Stimulated activated CD8-positive, alpha-beta memory T cell treated with anti-CD3 and anti-CD28 coated beads, Interleukin-12 subunit alpha, Interleukin-12 subunit beta, amount 100 ng/mL, for 24 hours (primary cell): Measurements from ENCODE around the gene PSEN1.

Experiments used
- DNase-seq: peaks from one replicate; pipeline ENCODE4 v3.0.0-alpha.2; 2020; ENCODE audit errors: extremely low read depth

Gene PSEN1

GRCh38 chr14:73253721-73254120 lies 117.4 kb downstream of the PSEN1 start:
- DNase-seq, result no peak

- DNase-seq, result no peak
Measured at GRCh38 chr14:73254247-73255004, 118.1 kb downstream of the PSEN1 start.

- DNase-seq, result no peak
Measured at GRCh38 chr14:73255005-73255400, 118.7 kb downstream of the PSEN1 start.

- DNase-seq, result no peak
Measured at GRCh38 chr14:73255693-73256225, 119.5 kb downstream of the PSEN1 start.

GRCh38 chr14:73258076-73258475 lies 121.8 kb downstream of the PSEN1 start:
- DNase-seq, result no peak

GRCh38 chr14:73258845-73259611 lies 122.7 kb downstream of the PSEN1 start:
- DNase-seq, result no peak

- DNase-seq, result no peak
Measured at GRCh38 chr14:73259837-73260236, 123.5 kb downstream of the PSEN1 start.

- DNase-seq, result no peak
Measured at GRCh38 chr14:73260574-73260973, 124.3 kb downstream of the PSEN1 start.

GRCh38 chr14:73261075-73261474 lies 124.8 kb downstream of the PSEN1 start:
- no peak for DNase-seq

- no peak for DNase-seq
Measured at GRCh38 chr14:73261520-73262426, 125.5 kb downstream of the PSEN1 start.

GRCh38 chr14:73262427-73263183 lies 126.3 kb downstream of the PSEN1 start:
- DNase-seq, result no peak

GRCh38 chr14:73263606-73264005 lies 127.3 kb downstream of the PSEN1 start:
- no peak for DNase-seq

GRCh38 chr14:73264080-73264884 lies 128.0 kb downstream of the PSEN1 start:
- no peak for DNase-seq

GRCh38 chr14:73264885-73265720 lies 128.8 kb downstream of the PSEN1 start:
- DNase-seq, result no peak

- no peak for DNase-seq
Measured at GRCh38 chr14:73265721-73266046, 129.4 kb downstream of the PSEN1 start.

GRCh38 chr14:73266317-73266716 lies 130.0 kb downstream of the PSEN1 start:
- no peak for DNase-seq

- no peak for DNase-seq
Measured at GRCh38 chr14:73267474-73267873, 131.2 kb downstream of the PSEN1 start.

GRCh38 chr14:73269729-73270531 lies 133.6 kb downstream of the PSEN1 start:
- no peak for DNase-seq

- DNase-seq, result no peak
Measured at GRCh38 chr14:73272393-73272792, 136.1 kb downstream of the PSEN1 start.
